Endodermal cell (in vitro differentiated cells): ENCODE measurements around the gene VPS13D. TPM values are rescaled to one million over a fixed set of nuclear protein-coding genes. Genes with fewer than 3 reads are reported as not detected.

Source experiments
- DNase-seq: peaks from one replicate; pipeline ENCODE4 v3.0.0-alpha.2; 2017
- H3K27ac ChIP-seq: 2 replicates; pipeline ENCODE4 v1.5.1; 2013; ENCODE audit warnings: mild to moderate bottlenecking, low read depth, low read length, moderate library complexity
- H3K27me3 ChIP-seq: 2 replicates; pipeline ENCODE4 v1.6.1; 2013; ENCODE audit warnings: mild to moderate bottlenecking, low read length, moderate library complexity; ENCODE audit not compliant: insufficient read depth, control insufficient read depth, poor library complexity, severe bottlenecking
- H3K36me3 ChIP-seq: 2 replicates; pipeline ENCODE4 v1.7.0; 2013; ENCODE audit warnings: mild to moderate bottlenecking, low read length, moderate library complexity; ENCODE audit not compliant: control insufficient read depth, insufficient read depth
- H3K4me1 ChIP-seq: one replicate; pipeline ENCODE4 v1.7.0; 2013; ENCODE audit warnings: low read length; ENCODE audit not compliant: control insufficient read depth, insufficient read depth
- H3K4me3 ChIP-seq: 2 replicates; pipeline ENCODE4 v1.5.1; 2013; ENCODE audit warnings: mild to moderate bottlenecking, low read length, moderate library complexity
- H3K9ac ChIP-seq: 2 replicates; pipeline ENCODE4 v1.6.1; 2013; ENCODE audit warnings: mild to moderate bottlenecking, low read length, moderate library complexity; ENCODE audit not compliant: poor library complexity, severe bottlenecking; ENCODE audit errors: extremely low read depth
- H3K9me3 ChIP-seq: 2 replicates; pipeline ENCODE4 v1.6.1; 2013; ENCODE audit warnings: mild to moderate bottlenecking, low read length, moderate library complexity; ENCODE audit not compliant: control insufficient read depth
- H3K27ac Mint-ChIP-seq: 2 replicates; pipeline ENCODE4 v1.8.0; 2020; ENCODE audit warnings: mixed read lengths
- H3K27me3 Mint-ChIP-seq: 2 replicates; pipeline ENCODE4 v1.8.0; 2021; ENCODE audit warnings: mild to moderate bottlenecking, mixed read lengths; ENCODE audit not compliant: insufficient read depth
- H3K36me3 Mint-ChIP-seq: 2 replicates; pipeline ENCODE4 v1.8.0; 2020; ENCODE audit warnings: low read depth, mixed read lengths
- H3K4me1 Mint-ChIP-seq: 2 replicates; pipeline ENCODE4 v1.8.0; 2020; ENCODE audit warnings: mixed read lengths
- H3K4me3 Mint-ChIP-seq: 2 replicates; pipeline ENCODE4 v1.8.0; 2020; ENCODE audit warnings: mild to moderate bottlenecking, moderate library complexity, mixed read lengths
- H3K9me3 Mint-ChIP-seq: 2 replicates; pipeline ENCODE4 v1.8.0; 2020; ENCODE audit warnings: mild to moderate bottlenecking, mixed read lengths
- WGBS, 2 experiments: methylation state at CpG; one replicate each; pipeline versions ENCODE4 v1.1.5 to v1.1.7; 2013; ENCODE audit warnings: missing lambda C conversion rate in 2 of 2, mixed read lengths in 1 of 2; ENCODE audit not compliant: insufficient coverage in 1 of 2, insufficient read length in 1 of 2; 5-methylcytosine and 5-hydroxymethylcytosine counted together
- total RNA-seq, 2 donors: library from RNA; stranded (reverse); fragmentation: NEBNext Ultra II Directional in 1 of 2; extraction: Animal tissue kit (Norgen Biotek cat#: 25700) in 1 of 2; gene quantifications; 2 replicates in 1 of 2; 3 replicates in 1 of 2; pipeline ENCODE4 v1.2.1, GENCODE V29; 2021
- TF ChIP-seq, protein P1 (sequence below): fragments of 200-600 bp; sonication (generic); conservative IDR thresholded peaks from 2 replicates; pipeline ENCODE4 v1.5.0; 2021; ENCODE audit warnings: antibody characterized with exemption, mild to moderate bottlenecking

The VPS13D gene
- total RNA-seq, 2 donors from 2014 or later = 32.5 to 36.7 TPM

DNA sequence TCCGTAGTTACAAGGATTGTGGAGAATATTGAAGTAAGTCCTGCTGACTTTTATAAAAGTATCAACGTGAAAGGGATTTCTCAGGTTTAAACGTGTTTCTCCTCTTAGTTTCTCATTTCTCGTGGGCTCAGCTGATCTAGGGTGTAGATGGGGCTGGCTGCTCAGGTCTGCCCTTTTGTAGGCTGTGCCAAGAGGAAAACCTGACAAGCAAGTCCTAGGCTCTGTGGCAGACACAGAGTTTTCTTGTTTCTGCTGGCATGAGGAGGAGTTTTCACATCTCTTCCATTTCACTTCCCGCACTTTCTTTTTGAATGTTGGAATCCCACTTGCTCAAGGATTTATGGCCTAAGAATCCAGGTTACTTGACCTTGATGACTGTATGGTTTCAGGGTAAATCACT lies 14.8 kb downstream of the VPS13D start:
- no peak overlapping the region for H3K27ac Mint-ChIP-seq
- Histone ChIP-seq H3K9ac (no peak overlapping the region), H3K9me3 (no peaks in the 10 kb centered on the region), H3K27ac (no peak overlapping the region), H3K27me3 (no peaks in the 10 kb centered on the region), H3K4me1 (no peaks in the 10 kb centered on the region), H3K36me3 (peaks cover 50% of the 10 kb centered on the region), H3K4me3 (no peak overlapping the region)
- H3K4me3 Mint-ChIP-seq = no peak overlapping the region
- 95 to 100% methylated on average over 4 to 5 of the region's 5 CpGs for WGBS, 2 experiments
- H3K4me1 Mint-ChIP-seq = peaks cover 4% of the 10 kb centered on the region
- peaks cover 42% of the 10 kb centered on the region for H3K36me3 Mint-ChIP-seq
- no peak for DNase-seq
- no peaks in the 10 kb centered on the region for H3K9me3 Mint-ChIP-seq
- H3K27me3 Mint-ChIP-seq = no peaks in the 10 kb centered on the region
- TF ChIP-seq, protein P1, sequence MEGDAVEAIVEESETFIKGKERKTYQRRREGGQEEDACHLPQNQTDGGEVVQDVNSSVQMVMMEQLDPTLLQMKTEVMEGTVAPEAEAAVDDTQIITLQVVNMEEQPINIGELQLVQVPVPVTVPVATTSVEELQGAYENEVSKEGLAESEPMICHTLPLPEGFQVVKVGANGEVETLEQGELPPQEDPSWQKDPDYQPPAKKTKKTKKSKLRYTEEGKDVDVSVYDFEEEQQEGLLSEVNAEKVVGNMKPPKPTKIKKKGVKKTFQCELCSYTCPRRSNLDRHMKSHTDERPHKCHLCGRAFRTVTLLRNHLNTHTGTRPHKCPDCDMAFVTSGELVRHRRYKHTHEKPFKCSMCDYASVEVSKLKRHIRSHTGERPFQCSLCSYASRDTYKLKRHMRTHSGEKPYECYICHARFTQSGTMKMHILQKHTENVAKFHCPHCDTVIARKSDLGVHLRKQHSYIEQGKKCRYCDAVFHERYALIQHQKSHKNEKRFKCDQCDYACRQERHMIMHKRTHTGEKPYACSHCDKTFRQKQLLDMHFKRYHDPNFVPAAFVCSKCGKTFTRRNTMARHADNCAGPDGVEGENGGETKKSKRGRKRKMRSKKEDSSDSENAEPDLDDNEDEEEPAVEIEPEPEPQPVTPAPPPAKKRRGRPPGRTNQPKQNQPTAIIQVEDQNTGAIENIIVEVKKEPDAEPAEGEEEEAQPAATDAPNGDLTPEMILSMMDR = no peak

DNA sequence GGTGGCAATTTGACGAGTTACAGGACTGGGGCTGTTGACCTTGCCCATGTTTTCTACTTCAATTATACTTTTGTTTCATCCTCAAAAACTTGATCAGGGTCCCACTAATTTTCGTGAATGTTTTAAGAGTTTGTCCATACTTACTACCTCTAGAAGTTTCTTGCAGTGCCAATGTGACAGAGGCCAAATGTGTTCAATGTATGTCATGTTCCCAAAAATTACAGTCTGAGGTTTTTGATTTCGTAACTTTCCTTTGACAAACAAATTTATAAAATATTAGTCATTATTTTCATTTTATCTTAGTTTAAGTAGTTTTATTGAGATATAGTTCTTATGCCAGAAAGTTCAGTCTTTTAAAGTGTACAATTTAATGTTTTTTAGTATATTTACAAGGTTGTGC lies 15.3 kb downstream of the VPS13D start:
- no peak overlapping the region for H3K4me3 ChIP-seq
- H3K27ac Mint-ChIP-seq = no peak overlapping the region
- no peaks in the 10 kb centered on the region for H3K27me3 ChIP-seq
- 88 to 100% methylated on average over 2 of the region's 3 CpGs for WGBS, 2 experiments
- no peak overlapping the region for H3K4me3 Mint-ChIP-seq
- peaks cover 4% of the 10 kb centered on the region for H3K4me1 Mint-ChIP-seq
- H3K27me3 Mint-ChIP-seq = no peaks in the 10 kb centered on the region
- H3K9me3 Mint-ChIP-seq = no peaks in the 10 kb centered on the region
- TF ChIP-seq, protein P1 = no peak
- peaks cover 55% of the 10 kb centered on the region for H3K36me3 ChIP-seq
- H3K9me3 ChIP-seq = no peaks in the 10 kb centered on the region
- no peak for DNase-seq
- no peak overlapping the region for H3K27ac ChIP-seq
- no peaks in the 10 kb centered on the region for H3K4me1 ChIP-seq
- H3K36me3 Mint-ChIP-seq = peaks cover 47% of the 10 kb centered on the region
- no peak overlapping the region for H3K9ac ChIP-seq

DNA sequence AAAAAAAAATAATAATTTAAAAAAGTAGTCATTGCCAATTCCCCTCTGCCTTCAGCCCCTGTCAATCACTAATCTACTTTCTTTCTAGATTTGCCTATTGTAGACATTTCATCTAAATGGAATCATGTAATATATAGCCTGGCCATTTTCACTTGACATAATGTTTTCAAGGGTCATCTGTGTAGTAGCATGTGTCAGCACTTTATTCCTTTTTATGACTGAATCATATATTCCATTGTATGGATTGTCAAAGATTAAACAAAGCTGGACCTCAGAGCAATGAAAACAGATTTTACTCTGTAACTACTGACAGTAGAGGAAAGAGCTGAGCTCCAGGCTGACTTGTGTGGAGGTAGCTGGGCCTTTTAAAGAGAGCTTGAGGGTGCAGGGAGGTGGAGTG lies 15.9 kb downstream of the VPS13D start:
- Mint-ChIP-seq H3K27me3 (no peaks in the 10 kb centered on the region), H3K4me3 (no peak overlapping the region), H3K27ac (no peak overlapping the region), H3K4me1 (peaks cover 4% of the 10 kb centered on the region), H3K9me3 (no peaks in the 10 kb centered on the region), H3K36me3 (peaks cover 51% of the 10 kb centered on the region)
- TF ChIP-seq, protein P1 = no peak
- no peak for DNase-seq
- Histone ChIP-seq H3K9ac (no peak overlapping the region), H3K36me3 (peaks cover 60% of the 10 kb centered on the region), H3K27me3 (no peaks in the 10 kb centered on the region), H3K27ac (no peak overlapping the region), H3K4me3 (no peak overlapping the region), H3K4me1 (no peaks in the 10 kb centered on the region), H3K9me3 (no peaks in the 10 kb centered on the region)
